ENCODE measurements around the gene RAB7A. TPM values are rescaled to one million over a fixed set of nuclear protein-coding genes. Genes with fewer than 3 reads are reported as not detected.

RAB7A gene
- total RNA-seq, 2 donors from 2014 or later: 204 to 255 TPM

DNA sequence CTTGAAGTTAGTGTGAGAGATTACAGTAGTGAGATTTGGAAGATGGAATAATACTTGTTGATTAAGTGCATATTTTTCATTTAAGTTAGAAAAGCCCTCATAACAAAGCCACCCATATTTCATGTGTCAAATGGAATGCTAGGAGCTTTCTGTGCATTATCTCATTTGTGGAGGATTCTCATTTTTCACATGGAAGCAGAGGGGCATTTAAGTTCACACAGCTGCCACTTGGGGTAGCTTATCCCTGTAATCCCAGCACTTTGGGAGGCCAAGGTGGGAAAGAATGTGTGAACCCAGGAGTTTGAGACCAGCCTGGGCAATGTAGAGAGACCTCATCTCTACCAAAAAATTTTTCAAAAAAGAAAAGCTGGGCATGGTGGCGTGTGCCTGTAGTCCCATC lies 55.2 kb downstream of the RAB7A start:
- intact Hi-C loops (cut with DNase I): loop anchor here in 1 of 2 donors (10.0 kb wide), 1 partner anchor 56 kb away; the partner anchor contains the start of gene RAB7A
- ATAC-seq: no peak
- no peak for DNase-seq

DNA sequence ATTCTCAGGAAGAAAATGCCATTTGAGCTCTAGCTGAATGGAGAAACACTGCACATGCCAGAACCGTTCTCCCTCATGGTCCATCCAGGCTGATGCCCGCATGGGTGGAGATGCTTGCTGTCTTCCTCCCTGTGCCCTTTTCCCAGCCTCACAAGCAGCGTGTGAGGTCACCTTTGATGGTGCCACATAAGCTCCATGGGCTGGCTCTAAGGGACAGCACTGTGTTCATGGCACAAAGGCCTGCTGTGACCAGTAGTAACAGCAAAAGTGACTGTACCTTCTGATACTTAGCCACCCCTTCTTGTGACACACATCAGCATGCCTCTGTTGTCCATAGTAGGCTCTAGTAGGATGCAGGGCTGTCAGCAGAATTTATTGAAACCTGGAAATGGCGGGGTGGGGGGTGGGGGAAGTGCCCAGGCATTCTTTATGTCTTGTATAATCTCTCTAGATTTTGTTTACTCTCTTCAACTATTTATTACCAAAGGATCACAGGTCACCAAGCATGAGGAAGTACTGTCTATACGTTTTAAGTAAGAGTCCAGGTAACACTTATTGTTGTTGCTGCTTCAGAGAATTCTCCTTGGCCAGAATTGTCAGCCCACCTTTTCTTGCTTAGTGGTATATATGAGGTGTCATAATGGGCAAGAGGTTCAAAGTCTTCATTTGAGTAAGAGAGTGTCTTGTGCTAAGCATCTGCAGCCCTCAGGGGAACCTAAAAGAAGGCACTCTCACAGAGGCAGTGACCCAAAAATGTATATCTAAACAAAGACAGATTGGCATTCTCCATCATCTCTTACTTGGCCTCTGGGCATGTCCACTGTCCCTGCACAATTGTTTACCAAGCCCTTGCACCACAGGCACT lies 56.5 kb downstream of the RAB7A start:
- DNase-seq (no peak), ATAC-seq (no peak)
- intact Hi-C loops (cut with DNase I): loop anchor here in 1 of 2 donors (10.0 kb wide), 1 partner anchor 58 kb away; the partner anchor contains the start of gene RAB7A

DNA sequence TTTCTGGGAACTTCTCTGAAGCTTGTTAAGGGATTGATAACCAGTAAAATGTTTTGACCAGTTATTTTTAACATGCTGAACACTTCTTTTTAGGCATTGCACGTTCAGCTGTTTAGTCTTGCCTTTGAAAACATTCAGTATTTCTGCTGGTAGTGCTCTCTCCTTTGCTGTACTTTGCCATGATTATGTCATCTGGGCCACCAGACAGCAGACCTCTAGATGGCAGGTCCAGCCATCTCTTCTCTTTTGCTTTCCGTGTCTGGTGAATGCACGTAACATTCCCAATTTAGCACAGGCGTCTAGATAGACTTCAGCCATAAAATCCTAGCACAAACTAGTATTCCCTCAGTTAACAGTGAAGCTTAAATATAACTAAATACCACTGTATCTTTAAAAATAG lies 57.8 kb downstream of the RAB7A start:
- intact Hi-C loops (cut with DNase I): loop anchor here in 1 of 2 donors (10.0 kb wide), 1 partner anchor 59 kb away; the partner anchor contains the start of gene RAB7A
- DNase-seq: no peak
- peak; percentile 64 to 67 for ATAC-seq

DNA sequence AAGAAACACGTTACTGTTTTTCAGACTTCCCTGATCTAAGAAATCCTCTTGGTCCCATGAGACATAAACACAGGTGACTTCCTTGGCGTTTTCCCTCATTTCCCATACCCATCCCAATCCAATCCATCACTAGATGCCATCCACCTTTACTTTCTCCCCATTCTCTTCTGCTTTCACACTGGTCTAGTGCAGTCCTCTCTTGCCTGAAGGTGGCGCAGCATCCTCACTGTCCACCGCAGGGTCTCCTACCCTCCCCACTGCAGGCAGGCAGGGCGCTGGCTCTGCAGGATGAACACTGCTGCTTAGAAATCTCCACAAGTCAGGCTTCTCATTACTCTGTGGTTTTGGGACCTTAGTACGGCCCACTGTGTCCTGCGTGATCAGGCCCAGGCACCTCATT lies 58.2 kb downstream of the RAB7A start:
- peak; percentile 74 to 82 for ATAC-seq
- intact Hi-C loops (cut with DNase I): loop anchor here in 1 of 2 donors (10.0 kb wide), 1 partner anchor 59 kb away; the partner anchor contains the start of gene RAB7A
- peak; percentile 64 for DNase-seq

DNA sequence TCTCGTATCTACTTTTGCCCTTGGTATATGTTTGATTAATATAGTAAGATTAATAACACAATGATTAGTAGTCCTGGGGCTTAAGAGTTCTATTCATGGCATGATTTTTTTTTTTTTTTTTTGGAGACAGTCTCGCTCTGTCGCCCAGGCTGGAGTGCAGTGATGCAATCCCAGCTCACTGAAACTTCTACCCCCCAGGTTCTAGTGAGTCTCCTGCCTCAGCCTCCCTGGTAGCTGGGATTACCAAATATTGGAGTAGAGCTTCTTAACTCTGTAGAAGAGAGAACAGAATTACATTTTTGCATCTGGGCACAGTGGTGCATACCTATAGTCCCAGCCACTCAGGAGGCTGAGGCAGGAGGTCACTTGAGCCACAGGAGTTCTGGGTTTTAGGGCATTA lies 58.9 kb downstream of the RAB7A start:
- no peak for DNase-seq
- no peak for ATAC-seq
- intact Hi-C loops (cut with DNase I): loop anchor here in 1 of 2 donors (10.0 kb wide), 1 partner anchor 60 kb away; the partner anchor contains the start of gene RAB7A

DNA sequence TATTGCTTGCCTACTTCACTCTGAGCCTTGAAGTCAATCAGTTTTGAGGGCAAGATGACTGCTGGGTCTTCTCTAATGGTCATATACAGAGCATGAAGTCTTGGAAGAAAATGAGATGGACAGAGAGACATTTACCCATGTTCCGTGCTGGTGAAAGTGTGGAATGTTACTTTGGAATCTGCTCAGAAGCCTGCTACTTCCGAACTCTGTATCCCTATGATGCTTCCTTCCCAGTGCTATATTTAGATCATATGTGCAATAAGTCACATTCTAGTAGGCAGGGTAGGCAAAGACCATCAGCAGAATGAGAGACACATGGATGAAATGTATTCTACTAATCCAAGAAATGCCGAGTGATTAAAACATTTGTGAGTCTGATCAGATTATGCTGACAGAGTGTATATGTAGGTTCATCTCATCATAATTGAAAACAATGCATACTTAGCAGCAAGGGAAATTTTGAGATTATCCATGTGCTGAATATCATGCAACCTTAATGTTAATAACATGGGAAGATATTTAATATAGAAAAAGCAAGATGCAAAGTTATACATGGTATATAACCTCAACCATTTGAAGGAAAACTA lies 60.5 kb downstream of the RAB7A start:
- intact Hi-C loops (cut with DNase I): loop anchor here in 1 of 2 donors (10.0 kb wide), 1 partner anchor 62 kb away; the partner anchor contains the start of gene RAB7A
- ATAC-seq: peak; percentile 11 to 19

DNA sequence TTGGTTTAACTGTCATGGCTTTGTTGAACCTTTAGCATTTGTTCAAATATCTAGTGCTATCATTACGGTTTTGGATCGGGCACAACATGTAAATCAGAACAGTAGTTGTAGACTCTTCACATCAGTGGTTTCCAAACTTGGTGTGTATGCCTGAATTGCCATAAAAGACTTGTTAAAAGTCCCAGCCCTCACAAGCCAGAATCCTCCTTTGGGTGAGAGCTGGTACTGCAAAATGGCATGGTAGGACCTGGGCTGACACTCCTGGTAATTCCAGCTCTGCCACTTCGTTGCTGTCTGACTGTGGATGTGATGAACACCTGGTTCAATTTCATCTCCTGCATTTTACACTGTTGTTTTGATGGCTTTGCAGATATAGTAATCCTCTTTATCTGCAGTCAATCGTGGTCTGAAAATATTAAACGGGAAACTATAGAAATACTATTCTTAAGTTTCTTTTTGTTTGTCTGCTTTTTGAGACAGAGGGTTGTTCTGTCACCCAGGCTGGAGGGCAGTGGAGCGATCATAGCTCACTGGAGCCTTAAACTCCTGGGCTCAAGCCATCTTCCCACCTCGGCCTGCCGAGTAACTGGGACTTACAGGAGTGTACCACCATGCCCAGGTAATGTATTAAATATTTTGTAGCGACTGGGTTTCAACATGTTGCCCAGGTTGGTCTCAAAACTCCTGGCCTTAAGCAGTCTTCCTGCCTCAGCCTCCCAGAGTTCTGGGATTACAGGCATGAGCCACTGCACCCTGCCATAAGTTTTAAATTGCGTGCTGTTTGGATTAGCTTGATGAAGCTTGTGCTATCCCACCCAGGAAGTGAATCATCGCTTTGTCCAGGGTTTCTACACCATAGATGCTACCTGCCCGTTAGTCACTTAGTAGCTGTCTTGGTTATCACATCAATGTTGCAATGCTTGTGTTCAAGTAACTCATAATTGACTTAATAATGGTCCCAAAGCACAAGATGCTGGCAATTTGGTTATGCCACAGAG lies 61.6 kb downstream of the RAB7A start:
- intact Hi-C loops (cut with DNase I): loop anchor here in 1 of 2 donors (10.0 kb wide), 1 partner anchor 63 kb away; the partner anchor contains the start of gene RAB7A
- ATAC-seq (peak in 1 of 2 donors; percentile 20), DNase-seq (no peak)

More for the DNA sequence above, 60.5 kb downstream of the RAB7A start:
- no peak for DNase-seq

DNA sequence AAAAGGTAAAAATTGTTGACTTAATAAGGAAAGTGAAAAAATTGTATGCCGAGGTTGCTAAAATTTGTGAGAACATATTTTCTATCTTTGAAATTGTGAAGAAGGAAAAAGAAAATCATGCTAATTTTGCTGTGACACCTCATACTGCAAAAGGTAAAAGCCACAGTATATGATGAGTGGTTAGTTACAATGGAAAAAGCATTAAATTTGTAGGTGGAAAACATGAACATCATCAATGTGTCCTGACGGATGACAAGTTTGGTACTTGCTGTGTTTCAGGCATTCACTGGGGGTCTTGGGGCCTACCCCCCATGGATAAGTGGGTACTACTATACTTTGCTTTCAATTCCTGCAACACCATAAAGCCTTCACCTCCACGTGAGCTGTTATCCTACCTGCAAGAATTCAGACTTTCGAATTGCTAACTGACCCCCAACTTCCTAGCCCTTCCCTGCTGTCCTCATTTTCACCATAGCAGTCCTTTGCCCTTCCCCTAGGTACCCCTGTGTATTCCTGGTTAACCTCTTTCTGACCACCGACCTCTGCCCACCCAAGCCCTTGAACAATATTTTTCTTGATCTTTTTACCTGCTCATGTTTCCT lies 62.4 kb downstream of the RAB7A start:
- ATAC-seq (no peak), DNase-seq (no peak)
- intact Hi-C loops (cut with DNase I): loop anchor here in 1 of 2 donors (10.0 kb wide), 1 partner anchor 64 kb away; the partner anchor contains the start of gene RAB7A

DNA sequence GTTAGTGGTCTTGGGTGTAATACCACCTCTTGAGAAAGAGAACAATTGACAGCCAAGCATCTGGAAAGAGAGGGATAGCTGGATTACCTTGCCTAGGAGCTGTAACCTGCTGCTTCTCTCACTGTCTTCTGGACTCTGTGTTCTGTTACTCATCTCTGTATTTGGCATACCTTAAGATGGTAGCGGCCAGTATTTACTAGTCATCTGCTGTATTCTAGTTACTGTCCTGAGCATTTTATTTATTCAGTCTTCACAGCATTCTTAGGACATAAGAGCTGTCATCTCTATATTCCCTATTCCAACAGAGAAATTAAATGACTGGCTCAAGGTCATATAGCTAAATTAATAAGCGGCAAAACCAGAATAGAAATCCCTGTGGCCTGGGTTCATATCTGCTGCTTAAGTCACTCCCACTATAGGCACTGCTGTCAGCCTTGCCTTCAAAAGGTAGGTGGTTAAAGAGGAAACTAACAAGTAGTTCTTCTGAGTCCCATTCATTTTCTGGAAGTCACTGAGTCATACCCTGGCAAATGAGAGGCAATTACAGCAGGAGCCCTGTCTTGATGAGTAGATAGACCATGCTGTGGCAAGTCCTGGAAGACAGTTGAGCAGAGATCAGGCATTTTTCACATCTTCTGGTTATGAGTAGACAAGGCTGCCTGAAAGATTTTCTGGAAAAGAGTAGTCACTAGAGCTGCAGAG lies 68.2 kb downstream of the RAB7A start:
- peak in 1 of 2 donors; percentile 71 for ATAC-seq

DNA sequence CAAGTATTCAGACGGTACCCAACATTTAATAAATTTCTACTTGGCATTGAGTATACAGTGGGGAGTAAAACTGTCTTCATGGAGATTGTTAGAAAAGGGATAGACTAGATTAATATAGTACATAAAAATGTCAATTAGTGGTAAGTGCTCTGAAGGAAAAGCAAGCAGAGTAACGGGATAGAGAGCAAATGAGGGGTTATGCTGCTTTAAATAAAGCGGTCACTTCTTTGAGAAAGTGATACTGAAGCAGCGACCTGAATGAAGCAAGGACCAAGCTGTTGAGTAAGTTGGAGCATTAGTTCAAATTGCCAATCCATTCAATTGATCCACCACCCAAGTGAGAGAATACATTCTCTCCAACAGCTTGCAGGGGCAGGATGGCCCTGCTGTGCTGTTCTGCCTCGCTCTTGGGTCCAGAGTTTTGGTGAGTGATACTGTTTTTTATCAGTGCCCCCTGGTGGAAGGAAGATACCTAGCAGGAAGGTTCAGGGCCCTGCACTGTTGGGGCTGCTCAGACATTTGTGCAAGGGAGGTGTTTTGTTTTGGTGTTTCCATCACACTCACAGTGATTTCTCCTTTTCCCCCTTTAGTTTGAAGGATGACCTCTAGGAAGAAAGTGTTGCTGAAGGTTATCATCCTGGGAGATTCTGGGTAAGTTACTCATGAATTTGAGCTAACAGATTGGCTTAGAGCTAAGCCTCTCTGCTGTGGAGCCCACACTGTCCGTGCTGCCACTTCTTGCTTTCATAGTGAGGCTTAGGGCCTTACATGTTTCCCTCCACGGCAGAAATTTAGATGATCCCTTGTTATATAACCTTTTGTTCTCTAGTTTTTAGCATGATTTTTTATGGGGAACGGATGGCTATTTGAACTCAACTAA lies 69.0 kb downstream of the RAB7A start:
- ATAC-seq (peak; percentile 93 to 97), DNase-seq (peak; percentile 50)
- intact Hi-C loops (cut with DNase I): loop anchor here in 1 of 2 donors (5.0 kb wide), 2 partner anchors 68 to 113 kb away; partner anchors contain the start of gene RAB7A

More for the DNA sequence above, 68.2 kb downstream of the RAB7A start:
- no peak for DNase-seq
- intact Hi-C loops (cut with DNase I): no loop called here

DNA sequence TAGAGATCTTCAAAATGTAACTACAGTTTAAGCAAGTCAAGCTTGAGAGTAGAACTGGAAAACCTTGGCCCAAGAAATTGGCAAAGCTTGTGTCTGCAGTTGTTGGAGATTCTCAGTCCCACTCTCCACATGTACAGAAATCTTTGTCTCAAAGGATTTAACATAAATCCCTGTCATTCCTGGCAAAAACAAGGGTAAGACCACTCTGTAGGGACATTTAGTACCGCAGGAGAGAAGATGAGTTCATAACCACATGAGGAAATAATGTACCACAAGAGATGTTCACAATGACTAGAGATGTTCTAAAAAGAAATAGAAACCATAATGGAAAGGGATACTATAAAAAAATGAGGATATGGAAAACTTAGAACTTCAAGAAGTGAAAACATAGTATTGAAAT lies 73.7 kb downstream of the RAB7A start:
- DNase-seq (no peak), ATAC-seq (no peak)
- intact Hi-C loops (cut with DNase I): loop anchor here in 1 of 2 donors (5.0 kb wide), 2 partner anchors 72 to 117 kb away; partner anchors contain the start of gene RAB7A

DNA sequence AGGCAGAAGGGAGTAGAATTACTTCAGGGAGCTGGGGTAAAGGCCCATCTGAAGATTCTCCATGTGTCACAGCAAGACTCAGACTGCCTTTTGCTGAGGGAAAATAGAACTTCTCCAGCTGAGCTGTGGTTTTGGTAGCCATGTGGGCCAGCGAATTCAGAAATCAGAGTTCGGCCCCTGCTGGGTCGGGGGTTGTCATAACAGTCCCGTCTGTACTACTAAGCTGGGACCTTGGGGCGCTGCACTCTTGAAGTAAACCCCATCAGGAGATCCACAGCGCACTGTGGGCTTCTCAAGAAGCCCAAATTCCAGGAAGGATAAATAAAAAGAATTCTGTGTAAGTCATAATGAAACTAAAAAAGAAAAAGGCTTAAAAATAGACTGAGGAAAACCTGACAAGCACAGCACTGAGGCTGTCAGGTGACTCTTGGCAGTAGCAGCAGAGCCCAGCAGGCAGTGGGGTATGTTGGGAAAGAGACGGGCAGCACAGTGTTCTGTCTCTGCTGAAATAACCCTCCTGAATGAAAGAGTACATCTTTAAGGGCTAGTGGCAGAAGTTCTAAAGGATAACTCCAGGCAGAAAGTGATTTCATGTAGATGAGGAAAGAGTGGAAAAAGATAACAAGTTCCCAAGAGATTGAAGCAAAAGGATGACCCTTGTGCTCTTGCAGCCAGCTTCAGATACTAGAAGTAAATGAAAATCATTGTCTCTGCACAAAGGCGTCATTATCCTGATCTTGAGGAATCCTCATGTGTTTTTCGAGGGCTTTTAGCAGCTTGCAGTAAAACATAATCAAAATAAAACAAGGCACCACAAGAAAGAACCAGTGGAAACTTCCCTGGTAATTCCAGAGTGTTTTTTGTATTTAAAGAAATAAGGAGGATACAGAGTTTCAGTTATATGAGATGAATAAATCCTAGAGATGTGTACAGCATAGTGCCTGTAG lies 74.5 kb downstream of the RAB7A start:
- intact Hi-C loops (cut with DNase I): no loop called here
- DNase-seq: no peak
- peak; percentile 58 to 84 for ATAC-seq

DNA sequence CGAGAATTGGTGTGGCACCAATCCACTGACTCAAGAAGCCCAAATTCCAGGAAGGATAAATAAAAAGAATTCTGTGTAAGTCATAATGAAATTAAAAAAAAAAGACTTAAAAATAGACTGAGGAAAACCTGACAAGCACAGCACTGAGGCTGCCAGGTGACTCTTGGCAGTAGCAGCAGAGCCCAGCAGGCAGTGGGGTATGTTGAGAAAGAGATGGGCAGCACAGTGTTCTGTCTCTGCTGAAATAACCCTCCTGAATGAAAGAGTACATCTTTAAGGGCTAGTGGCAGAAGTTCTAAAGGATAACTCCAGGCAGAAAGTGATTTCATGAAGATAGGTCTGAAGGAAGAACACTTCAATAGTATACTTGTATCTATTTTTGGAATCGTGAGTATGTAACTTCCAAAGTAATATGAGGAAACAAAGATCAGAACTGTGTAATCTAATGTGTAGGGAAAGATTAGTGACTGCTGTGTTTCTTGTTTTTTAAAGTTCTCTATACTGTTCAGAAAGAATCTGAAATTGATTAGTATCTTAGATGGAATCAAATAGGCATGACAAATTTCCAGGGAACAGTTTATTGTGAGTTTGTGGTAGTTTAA lies 75.9 kb downstream of the RAB7A start:
- ATAC-seq (peak; percentile 69 to 74), DNase-seq (no peak)
- intact Hi-C loops (cut with DNase I): no loop called here

DNA sequence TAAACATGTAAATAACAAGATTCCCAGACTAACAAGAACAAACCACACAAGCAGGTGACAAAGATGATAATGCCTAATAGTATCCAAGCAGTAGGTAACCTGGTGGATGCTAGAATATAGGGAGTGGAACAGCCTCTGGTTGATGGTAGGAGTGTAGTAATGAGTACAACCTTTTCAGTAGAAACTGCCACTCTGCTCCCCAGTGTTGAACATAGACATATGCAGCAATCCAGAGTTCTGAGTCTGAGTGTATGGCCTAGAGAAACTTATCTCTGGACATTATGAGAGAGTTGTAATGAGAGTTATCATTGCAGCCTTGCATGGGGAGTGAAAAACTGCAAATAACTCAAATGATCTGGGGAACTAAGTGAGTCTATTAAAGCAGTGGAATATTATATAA lies 77.3 kb downstream of the RAB7A start:
- intact Hi-C loops (cut with DNase I): no loop called here
- no peak for ATAC-seq
- DNase-seq: no peak
